Right hindlimb (tissue), 1 donor: ENCODE measurements around the gene NPAS2.
A peak's percentile ranks its signal among the peaks of the same experiment; 100 is the strongest.

ENCODE experiments used
- DNase-seq: peaks from one replicate; pipeline ENCODE4 v3.0.0-alpha.2; 2018

NPAS2 gene

GRCh38 chr2:100888601-100889000, 68.7 kb downstream of the NPAS2 start:
- DNase-seq: no peak

GRCh38 chr2:100889286-100889685, 69.3 kb downstream of the NPAS2 start:
- no peak for DNase-seq

- DNase-seq: no peak
Measured at GRCh38 chr2:100891906-100892642, 72.1 kb downstream of the NPAS2 start.

- DNase-seq: no peak
Measured at GRCh38 chr2:100893392-100894104, 73.6 kb downstream of the NPAS2 start.

- no peak for DNase-seq
Measured at GRCh38 chr2:100894105-100894795, 74.3 kb downstream of the NPAS2 start.

- no peak for DNase-seq
Measured at GRCh38 chr2:100894796-100895156, 74.8 kb downstream of the NPAS2 start.

GRCh38 chr2:100895402-100895801, 75.5 kb downstream of the NPAS2 start:
- no peak for DNase-seq

GRCh38 chr2:100895934-100896685, 76.2 kb downstream of the NPAS2 start:
- no peak for DNase-seq

GRCh38 chr2:100898035-100898665, 78.2 kb downstream of the NPAS2 start:
- DNase-seq: no peak

- no peak for DNase-seq
Measured at GRCh38 chr2:100900156-100900795, 80.3 kb downstream of the NPAS2 start.

GRCh38 chr2:100902817-100903405, 83.0 kb downstream of the NPAS2 start:
- peak; percentile 31 for DNase-seq

GRCh38 chr2:100903534-100904258, 83.8 kb downstream of the NPAS2 start:
- DNase-seq: no peak

GRCh38 chr2:100905132-100905805, 85.3 kb downstream of the NPAS2 start:
- no peak for DNase-seq

- DNase-seq: no peak
Measured at GRCh38 chr2:100906131-100906530, 86.2 kb downstream of the NPAS2 start.

GRCh38 chr2:100906679-100907078, 86.7 kb downstream of the NPAS2 start:
- DNase-seq: no peak

- no peak for DNase-seq
Measured at GRCh38 chr2:100907832-100908231, 87.9 kb downstream of the NPAS2 start.

- peak; percentile 59 for DNase-seq
Measured at GRCh38 chr2:100909534-100910081, 89.7 kb downstream of the NPAS2 start.

- DNase-seq: no peak
Measured at GRCh38 chr2:100910111-100910510, 90.2 kb downstream of the NPAS2 start.

GRCh38 chr2:100919316-100919715, 99.4 kb downstream of the NPAS2 start:
- DNase-seq: no peak

- DNase-seq: no peak
Measured at GRCh38 chr2:100921685-100922161, 101.8 kb downstream of the NPAS2 start.
